Heart left ventricle (tissue), 13 donors: ENCODE data around the gene EPB41L4B.

Experiments
- POLR2A ChIP-seq, 2 donors: fragments of 450-650 bp; IDR thresholded peaks; one replicate each; pipeline ENCODE4 v1.6.1; 2017; ENCODE audit warnings: antibody characterized with exemption in 2 of 2, mild to moderate bottlenecking in 2 of 2, moderate library complexity in 2 of 2
- TF ChIP-seq, protein P1 (sequence below), 12 donors: fragments of 200-600 bp; sonication (generic) in 4 of 12; IDR thresholded peaks; one replicate each; pipeline versions ENCODE4 v1.5.0 to v1.8.0; 2018 to 2022; ENCODE audit warnings: antibody characterized with exemption in 12 of 12, mild to moderate bottlenecking in 5 of 12
- donor health status: ischemic (EF 13 %, LVEDD 7.1; RV severe dilation, severe dysfunction).
- donor health status: DM: no; HTN: yes; CAD: no.
- donor health status: DM: no; HTN: no; CAD: no.
- donor health status: ischemic (EF 25% LVEDD 6.9; RV normal size, moderate dysfunction).
- donor health status: ischemic (EF 25% LVEDD 5.7; RV mildly dilated, moderate dysfunction).
- donor health status: ischemic (EF 35%, LVEDD 5.7; RV mildly dilated, moderate dysfunction).
- donor health status: nonischemic (EF 11% LVEDD 7.7; RV severe dilation, severe dysfunction).
- donor health status: DM: yes; HTN: yes; CAD: no.
- donor health status: PGD.
- donor health status: ischemic (EF 29% LVEDD 5.4; RV normal size, mild dysfunction).
- donor health status: nonischemic (EF 23%, LVEDD 6.1; RV moderate dilation, normal function).

DNA sequence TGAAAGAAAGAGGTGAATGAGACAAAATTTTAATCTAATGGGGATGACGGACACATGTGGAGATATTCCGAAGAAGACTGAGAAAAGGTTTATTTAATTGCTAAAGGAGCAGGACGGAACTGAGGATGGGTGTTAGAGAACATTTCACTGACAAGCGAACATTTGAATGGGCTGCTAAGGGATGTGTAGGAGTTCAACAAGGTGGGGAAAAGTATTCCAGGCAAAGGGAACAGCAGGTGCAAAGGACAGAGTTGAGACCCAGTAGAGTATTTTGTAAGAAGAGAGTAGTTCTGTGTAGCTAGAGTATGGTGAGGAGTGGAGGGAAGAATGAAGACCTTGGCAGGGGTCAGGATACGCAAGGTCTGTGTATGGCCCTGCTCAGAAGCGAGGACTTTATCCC, 106.4 kb downstream of the EPB41L4B start:
- TF ChIP-seq, protein P1, sequence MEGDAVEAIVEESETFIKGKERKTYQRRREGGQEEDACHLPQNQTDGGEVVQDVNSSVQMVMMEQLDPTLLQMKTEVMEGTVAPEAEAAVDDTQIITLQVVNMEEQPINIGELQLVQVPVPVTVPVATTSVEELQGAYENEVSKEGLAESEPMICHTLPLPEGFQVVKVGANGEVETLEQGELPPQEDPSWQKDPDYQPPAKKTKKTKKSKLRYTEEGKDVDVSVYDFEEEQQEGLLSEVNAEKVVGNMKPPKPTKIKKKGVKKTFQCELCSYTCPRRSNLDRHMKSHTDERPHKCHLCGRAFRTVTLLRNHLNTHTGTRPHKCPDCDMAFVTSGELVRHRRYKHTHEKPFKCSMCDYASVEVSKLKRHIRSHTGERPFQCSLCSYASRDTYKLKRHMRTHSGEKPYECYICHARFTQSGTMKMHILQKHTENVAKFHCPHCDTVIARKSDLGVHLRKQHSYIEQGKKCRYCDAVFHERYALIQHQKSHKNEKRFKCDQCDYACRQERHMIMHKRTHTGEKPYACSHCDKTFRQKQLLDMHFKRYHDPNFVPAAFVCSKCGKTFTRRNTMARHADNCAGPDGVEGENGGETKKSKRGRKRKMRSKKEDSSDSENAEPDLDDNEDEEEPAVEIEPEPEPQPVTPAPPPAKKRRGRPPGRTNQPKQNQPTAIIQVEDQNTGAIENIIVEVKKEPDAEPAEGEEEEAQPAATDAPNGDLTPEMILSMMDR (IDR thresholded peaks at IDR 0.05) = no peak
- no peak for TF ChIP-seq POLR2A (IDR thresholded peaks at IDR 0.05)
